GM19395 (cell line): ENCODE data around the gene GRIK1.

Experiments
- ATAC-seq: cut with Tn5 transposase; IDR thresholded peaks from one replicate; pipeline ENCODE4 v1.9.1; 2021; ENCODE audit warnings: mild to moderate bottlenecking, moderate library complexity; ENCODE audit not compliant: unreplicated experiment

Gene GRIK1

DNA sequence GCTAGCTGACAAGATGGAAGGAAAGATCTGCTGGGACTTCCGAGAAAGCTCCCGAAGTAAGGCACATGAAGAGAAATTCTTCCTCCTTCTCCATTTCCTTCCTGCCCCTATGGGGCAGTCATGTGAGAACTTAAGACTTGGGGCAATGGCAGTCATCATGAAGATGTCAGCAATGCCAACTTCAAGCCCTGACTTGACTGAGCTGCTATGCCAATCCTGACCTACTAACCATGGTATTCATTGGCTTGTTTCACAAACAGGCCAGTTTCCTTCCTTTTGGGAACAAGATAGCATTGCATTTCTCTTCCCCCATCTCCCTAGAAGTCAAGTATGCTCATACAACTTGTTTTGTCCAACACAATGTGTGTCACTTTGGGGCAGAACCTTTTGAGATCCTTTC, 25.5 kb downstream of the GRIK1 start:
- no peak for ATAC-seq

DNA sequence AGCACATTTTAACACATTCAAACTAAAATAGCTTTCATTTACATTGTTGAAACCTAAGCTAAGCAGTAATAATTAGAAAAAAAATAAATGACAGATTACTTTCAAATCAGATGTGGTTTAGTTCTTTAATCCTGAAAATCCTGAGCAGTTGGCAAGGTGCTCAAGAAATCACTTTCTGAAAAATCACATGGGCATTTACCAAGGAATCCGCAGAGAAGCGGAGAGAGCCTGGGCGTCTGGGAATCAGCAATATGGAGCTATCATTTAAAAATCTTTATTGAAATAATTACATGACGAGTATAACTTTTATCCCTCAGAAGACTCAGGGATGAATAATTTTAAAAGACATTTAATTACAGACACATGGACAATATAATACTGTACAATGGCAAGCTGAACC, 30.2 kb downstream of the GRIK1 start:
- ATAC-seq = no peak

DNA sequence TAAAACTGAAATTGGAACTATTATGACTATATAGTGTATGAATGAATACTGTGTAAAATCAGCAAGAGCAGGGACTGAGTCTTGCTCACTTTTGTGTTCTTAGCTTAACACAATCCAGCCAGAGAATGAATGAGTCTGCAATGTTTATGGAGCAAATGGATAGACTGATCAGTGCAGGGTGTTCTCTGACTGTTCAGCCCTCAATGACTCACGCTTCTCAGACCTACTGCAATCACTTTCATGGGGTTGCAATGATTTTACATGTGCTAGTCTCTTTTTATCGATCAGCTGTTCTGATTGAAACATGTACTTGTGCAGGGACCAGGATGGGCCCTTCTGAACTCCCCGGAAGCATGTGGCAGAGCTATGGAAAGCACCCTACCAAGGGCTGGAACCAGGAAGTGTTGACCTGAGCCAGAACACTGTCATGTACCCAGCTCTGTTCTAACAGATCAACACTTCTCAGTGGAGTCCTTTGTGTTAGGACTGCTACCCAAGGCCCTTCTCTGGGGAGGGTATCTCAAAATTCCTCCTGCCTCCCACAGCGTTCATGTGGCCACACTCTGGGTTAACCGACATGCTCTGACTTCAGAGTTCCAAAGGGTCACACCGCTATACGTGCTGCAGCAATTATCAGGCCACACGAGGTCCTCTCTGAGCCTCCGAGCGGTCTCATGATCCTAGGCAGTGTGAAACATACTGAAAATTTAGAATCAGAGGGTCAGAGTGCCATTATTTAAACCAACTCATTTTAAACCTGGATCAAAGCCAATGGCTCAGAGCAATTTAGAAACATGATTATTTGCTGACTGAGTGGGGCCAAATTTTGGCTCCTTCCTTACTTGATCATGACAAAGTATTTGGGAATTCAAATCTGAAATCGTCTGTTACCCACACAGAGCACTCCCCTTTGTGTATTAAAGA, 35.2 kb downstream of the GRIK1 start:
- ATAC-seq = no peak

DNA sequence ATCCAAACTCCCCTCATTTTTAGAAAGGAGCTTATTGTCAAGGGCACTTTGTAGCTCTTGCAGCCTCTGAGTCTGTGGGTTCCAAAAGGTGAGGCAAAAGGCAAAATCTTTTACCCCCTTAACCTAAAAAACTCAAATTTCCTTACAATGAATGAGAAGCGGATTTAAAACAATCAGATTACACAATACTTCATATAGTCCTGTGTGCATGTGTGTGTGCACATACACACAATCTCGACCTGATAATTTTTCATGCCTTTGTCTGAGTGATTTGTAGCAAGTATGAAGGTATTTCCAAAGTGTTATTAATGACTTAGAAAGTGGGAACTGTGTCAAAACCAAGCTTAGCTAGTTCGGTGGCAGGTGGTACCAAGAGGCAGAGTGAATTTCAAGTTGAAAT, 42.9 kb downstream of the GRIK1 start:
- no peak for ATAC-seq

DNA sequence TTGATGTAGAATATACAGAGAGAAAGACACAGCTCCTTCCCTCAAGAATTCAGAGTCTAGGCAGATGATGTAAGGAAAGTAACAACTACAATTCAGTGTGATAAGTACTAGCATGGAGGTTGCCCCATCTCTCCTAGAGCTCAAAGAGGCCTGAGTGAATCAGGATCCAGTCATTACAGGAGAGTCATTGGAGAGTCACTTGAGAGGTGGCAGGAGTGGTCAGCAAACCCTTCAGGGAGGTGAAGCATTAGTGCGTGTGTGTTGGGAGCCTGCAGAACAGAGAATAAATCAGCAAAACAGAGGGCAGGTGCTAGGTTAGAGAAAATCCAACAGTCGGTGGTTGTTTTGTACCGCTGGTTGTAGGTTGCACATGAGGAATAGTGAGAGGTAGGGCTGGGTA, 46.1 kb downstream of the GRIK1 start:
- ATAC-seq = no peak

DNA sequence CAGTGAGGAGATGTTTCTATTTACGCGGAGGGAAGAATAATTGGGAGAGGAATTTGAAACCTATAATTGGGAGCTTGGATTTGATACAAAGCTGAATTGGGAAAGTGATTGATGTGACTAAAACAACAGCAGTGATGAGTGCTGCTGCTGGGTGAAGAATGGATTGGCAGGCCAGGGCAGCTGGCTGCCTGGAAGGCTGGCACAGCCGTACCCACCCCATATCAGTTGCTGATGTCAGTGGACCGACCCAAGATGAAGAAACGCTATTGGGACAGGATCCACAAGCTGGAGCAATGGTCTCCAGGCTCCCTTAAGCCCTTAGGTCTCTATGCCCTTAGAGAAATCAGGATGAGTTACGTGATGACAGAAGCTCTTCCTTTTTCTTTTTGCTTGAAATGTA, 47.4 kb downstream of the GRIK1 start:
- ATAC-seq = no peak

DNA sequence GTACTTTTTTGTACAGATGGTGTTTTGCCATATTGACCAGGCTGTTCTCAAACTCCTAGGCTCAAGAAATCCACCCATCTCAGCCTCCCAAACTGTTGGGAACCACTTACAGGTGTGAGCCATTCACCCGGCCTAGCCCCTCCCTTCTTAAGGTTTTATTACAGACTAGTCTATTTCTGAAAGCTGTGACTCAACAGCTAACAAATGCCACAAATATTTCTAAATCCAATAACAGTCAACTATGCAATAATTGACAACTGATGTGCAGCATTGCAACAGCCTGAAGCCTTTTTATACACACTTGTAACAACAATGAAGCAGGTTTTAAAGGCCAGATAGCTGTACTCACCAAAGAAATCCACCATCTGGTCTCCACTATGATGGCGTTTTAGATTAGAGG, 51.4 kb downstream of the GRIK1 start:
- ATAC-seq = no peak

DNA sequence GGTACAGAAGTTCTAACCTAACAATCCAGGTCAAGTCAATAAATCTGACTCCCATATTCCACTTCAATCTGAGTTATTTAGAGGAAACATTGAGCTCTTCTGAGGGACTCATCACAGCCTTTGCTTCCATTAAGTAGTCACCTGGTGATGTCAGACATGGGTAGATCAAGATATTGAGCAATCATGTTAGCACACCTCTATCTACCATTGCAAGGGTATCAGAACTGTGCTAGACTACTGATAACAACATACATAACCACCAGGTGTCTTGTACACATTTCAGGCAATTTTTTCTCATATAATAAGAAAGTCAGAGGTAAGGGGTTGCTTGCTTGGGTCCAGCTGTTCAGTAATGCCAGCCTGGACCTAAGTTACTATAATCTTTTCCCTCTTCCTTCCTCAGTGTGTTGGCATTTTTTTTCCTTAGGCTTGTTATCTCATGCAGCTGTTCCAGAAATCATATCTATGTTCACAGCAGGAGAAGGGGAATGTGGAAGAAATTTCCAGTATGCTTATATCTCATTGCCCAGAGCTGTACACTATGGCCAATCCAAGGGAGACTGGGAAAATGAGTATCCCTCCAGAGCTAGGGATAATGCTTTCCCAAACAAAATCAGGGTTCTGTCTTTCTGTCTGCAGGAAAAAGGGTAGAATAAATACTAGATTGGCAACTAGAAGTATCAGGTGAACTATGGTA, 52.3 kb downstream of the GRIK1 start:
- no peak for ATAC-seq

DNA sequence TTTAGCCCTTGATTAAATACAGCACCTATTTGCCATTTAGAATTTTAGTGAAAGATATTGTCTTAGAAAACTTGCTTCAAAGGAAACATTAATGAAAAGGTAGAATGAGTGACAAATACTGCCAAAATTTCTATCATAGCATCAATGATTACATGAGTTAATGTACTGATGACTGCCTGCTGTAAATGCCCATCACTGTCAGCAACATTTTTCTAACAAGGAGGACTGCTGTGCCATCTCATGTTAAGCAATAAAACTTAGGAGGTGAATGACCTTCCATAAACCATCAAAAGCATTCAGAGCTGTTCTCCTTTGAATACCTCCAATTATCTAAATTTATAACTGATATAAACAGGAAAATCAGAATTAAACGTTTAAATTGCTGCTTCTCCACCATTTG, 54.3 kb downstream of the GRIK1 start:
- ATAC-seq = no peak

DNA sequence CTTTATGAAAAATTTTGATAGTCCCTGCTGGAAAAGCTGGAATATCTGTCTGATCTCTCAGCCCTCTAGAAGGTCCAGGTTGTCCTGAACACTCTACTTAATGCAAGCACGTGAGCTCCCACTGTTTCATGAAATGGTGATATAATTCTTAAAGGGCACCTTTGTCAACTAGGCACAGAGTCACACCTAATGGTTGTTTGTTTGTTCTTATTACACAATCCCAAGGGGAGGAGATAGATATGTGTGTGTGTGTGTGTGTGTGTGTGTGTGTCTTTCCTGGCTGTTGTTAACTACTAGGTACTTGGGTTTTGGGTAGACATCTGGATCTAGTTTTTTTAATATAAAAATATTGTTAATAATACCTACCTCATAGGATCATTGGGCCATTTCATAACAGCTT, 63.9 kb downstream of the GRIK1 start:
- no peak for ATAC-seq

DNA sequence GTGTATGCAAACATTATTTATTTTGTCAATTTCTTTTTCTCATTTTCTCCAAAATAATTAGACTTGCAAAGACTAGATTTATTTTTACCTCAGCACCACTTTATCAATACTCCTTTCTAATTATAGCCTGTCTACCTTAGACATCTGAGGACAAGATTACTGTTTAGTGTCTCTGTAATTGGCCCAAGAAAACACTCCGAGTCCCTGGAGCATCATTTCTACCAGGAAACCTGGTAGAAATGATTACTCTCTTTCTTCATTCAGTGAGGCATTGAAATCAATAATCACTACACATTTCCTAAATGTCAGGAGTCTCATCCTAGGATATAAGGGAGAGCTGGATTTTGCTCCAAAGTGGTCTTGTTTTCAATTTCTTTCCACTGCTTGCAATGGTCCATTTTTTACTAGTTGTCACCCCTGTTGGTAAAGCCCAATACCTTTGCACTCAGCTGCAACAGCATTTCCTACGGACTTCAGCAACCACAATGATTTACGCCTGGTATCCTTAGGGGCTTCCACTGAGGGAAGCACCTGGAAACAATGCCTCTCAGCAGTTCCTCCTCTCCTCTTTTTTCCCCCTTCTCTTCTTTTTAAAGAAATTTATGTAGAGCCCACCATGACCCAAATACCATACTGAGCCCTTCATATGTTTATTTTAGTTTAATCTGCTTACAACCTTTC, 64.6 kb downstream of the GRIK1 start:
- ATAC-seq = no peak

DNA sequence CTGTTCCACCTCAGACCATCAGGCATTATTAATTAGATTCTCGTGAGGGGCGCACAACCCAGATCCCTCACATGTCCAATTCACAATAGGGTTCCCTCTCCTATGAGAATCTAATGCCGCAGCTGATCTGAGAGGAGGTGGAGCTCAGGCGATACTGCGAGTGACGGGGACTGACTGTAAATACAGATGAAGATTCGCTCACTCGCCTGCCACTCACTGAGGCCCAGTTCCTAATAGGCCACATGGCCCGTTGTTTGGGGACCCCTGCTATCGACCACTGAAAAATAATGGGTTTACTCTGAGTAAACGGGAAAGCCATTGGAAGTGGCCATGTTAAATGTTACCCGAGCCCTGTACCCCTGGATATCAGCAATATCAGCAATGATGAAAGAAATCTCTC, 65.9 kb downstream of the GRIK1 start:
- no peak for ATAC-seq

DNA sequence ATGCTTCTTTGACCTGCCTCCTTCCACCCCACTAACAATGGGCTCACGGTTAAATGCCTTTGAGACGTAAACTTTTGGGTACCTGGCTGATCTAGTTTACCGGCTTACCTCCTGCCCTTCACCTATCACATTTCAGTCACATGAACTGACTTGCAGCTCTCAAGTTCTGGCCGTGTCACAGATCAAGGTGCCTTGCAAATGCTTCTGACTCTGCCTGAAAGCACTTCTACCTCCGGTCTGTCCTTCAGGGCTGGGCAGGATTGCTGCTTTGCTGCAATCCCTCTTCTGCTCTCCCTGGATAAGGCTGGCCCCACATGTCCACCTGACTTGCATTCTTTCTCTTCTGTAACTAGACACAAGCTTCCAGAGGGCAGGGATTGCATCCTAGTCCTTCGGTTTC, 69.0 kb downstream of the GRIK1 start:
- ATAC-seq = no peak

DNA sequence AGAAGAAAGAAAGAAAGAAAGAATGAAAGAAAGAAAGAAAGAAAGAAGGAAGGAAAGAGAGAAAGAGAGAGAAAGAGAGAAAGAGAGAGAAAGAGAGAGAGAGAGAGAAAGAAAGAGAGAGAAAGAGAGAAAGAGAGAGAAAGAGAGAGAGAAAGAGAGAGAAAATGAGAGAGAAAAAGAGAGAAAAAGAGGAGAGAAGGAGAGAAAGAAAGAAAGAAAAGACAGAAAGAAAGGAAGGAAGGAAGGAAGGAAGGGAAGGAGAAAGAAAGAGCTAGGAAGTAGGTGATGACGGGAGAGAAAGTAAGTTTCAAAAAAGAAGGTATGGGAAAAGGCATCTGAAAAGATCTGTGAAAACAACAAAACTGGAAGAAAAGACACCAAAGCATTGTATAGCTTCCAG, 72.0 kb downstream of the GRIK1 start:
- no peak for ATAC-seq

DNA sequence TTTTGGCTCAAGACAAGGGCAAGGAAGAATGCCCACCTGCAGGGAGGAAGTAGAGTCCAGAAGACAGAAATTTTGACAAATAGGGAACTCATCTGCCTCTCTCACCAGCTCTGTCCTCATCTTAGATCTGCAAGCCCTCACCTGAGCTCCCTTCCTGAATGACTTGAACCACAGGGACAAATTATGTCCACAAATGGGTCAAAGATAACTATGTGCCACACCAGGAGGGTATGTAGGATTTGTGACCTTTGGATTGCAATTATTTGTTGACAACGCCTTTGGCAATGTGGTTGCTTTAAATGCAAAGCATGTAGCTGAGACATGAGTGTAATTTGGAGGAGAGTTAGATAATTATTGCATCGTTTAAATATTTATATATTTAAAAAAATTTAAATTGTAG, 79.5 kb downstream of the GRIK1 start:
- ATAC-seq = no peak

DNA sequence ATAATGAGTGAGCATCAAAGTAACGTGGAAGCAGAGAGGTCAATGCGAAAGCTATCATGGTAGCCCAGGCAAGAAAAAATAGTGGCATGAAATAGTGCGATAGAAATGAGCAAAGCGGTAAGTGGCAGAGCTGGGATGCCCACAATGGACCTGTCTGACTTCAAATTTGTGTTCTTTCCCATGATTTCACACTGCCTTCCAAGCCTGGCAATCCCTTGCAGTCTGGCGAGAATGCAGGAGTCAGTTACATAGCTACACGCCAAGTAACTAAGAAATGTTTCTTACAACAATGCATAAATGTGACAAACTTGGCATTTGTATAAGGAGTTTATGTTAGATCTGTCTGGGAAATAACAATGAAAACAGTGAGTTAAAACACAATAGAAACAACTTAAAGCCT, 82.6 kb downstream of the GRIK1 start:
- ATAC-seq = no peak

DNA sequence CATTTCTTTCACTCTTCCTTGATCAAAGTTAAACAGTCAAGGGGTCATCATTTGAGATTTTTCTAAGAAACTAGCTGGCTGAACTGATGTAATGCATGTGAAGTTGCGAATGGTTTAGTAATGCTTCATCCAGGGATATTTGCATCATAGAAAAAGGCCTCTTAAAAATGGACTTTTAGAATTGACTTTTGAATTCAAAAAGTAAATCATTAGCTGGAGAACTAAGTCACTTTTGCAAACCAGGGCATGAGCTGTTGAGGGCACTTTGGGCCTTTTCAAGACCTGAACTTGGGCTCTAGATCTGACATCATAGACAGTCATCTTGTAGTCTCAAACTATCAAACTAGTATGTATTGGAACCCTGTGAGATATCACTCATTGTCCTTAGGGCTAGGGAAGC, 85.0 kb downstream of the GRIK1 start:
- ATAC-seq = no peak

DNA sequence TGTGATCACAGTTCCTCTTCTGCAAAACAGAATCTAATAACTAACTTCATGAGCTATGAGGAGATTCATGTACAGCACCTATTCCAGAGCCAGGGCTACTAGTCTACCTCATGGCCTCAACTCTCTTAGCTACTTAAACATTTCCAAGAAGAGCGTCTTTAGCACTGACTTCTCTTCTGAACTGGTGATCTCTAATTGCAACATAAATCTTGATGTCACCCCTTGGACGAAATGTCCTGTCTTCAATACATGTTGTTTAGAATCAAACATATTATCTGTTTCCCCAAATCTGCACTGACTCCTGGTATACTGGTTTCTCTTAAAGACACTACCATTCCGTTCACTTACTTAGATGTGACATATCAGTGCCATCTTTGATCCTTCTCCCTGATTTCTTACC, 88.2 kb downstream of the GRIK1 start:
- no peak for ATAC-seq

DNA sequence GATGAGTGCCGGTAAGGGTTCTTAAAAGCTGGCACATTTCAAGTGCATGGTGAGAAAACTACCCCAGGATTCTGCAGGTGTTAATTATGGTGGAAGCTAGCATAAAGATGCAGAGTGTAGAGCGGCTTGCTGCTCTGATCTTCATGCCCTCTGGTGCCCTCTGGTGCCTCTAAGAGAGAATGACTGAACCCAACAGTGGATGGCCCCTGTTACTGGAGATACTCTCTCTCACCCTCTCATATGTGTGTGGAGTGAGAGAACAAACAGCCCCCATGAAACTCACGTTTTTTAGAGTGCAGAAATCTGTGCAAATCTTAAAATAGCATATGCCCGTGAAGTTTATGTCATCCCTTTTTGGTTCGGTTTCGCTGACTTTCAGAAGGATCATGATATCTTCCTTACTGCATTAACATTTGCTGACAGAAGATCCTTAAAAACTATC, 90.0 kb downstream of the GRIK1 start:
- peak; percentile 99 for ATAC-seq

DNA sequence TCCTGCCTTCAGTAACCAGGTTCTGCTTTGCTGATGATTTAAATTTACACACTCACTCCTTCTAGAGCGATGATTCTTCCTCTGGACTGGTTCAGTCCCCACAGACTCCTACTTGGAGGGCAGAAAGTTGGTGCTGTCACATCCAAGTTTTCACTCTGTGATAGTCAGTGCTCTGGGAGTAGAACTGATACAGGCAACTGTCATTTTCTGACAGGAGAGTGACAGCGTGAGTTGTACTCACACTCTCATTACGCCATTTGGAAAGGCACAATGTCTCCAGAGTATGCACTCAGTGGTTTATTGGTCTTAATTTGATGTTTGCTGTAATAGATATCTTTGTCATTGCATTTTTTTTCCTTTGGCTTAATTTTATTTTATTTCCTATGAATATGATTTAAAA, 96.0 kb downstream of the GRIK1 start:
- no peak for ATAC-seq

DNA sequence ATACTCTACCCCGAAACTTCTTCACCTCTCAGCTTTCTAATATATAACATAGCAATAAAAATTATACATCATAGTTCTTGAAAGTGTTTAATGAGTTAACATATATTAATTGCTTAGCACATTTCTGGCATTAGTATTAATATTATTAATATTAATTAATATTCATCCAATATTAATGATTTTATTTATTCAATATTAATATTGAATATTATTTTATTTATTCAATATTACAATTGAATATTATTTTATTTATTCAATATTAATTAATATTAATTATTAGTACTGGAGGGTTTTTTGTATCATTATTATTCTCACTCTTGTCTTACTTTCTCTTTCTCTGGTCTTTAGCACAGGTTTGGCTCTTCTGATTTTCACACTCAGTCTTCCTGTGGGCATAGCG, 105.2 kb downstream of the GRIK1 start:
- ATAC-seq = no peak

DNA sequence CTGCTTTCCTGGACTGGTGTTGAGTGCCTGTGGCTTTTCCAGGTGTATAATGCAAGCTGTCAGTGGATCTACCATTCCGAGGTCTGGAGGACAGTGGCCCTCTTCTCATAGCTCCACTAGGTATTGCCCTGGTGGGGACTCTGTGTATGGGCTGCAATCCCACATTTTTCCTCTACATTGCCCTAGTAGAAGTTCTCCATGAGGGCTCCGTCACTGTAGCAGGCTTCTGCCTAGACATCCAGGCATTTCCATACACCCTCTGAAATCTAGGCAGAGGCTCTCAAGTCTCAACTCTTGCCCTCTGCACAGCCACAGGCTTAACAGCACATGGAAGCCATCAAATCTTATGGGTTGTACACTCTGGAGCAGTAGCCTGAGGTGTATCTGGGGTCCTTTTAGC, 107.6 kb downstream of the GRIK1 start:
- no peak for ATAC-seq
